ENCODE data around the gene LINC00305.

Gene LINC00305

DNA sequence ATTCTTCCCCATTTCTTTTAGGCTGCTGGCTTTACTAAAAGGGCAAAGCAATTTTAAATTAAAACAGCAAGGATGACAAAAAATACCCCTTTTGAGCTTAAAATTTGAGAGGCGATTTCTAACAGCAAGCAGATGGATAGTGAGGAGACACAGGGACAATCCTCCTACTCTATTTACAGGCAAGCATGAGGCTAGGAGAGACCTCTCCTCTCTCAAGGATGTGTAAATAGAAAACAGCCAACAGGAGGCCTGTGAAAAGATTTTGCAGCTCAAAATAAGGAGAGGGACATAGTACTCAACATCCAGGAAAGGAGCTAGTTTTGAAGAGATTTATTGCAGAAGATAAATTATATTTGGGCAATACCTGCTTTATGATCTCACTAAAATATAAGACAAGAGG, 53.8 kb downstream of the LINC00305 start:
- TF ChIP-seq CSDC2 (CRISPR knock-in tag; IDR thresholded peaks at IDR 0.05) (no peak), PPARA (CRISPR knock-in tag; IDR thresholded peaks at IDR 0.05; ENCODE audit: borderline replicate concordance) (no peak), RARB (CRISPR knock-in tag; IDR thresholded peaks at IDR 0.05) (no peak), ISL1 (CRISPR knock-in tag; IDR thresholded peaks at IDR 0.05) (no peak), ZNF565 (CRISPR knock-in tag; conservative IDR thresholded peaks at IDR 0.05; ENCODE audit: low read depth) (no peak)
- ATAC-seq, result no peak

DNA sequence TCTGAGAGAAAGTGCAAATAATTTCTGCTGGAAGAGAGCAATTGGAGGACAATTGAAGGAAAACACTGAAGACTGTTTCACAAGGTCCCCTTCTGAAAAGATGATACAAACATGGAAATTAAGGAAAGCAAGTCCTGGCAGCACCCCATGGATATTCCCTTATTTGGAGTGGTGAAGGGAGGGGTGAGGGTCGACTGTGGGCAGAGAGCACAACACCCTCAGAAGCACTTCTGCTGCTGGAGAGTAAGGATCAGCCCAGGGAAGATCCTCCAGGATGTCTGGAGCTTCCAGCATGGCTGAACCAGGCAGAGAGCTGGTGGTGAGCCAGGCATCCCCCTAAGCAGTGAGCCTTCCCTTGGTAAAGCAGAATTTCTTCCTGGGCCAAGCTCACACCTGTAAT, 54.7 kb downstream of the LINC00305 start:
- TF ChIP-seq TOX (CRISPR knock-in tag; IDR thresholded peaks at IDR 0.05; ENCODE audit: borderline replicate concordance) (no peak), ARNTL (CRISPR knock-in tag; IDR thresholded peaks at IDR 0.05; ENCODE audit: borderline replicate concordance, low read depth) (no peak), RARB (CRISPR knock-in tag; IDR thresholded peaks at IDR 0.05) (no peak), ZFP30 (CRISPR knock-in tag; IDR thresholded peaks at IDR 0.05) (no peak), ZNF8 (CRISPR knock-in tag; IDR thresholded peaks at IDR 0.05) (no peak), SNAI2 (CRISPR knock-in tag; IDR thresholded peaks at IDR 0.05) (no peak), ZC3H10 (CRISPR knock-in tag; IDR thresholded peaks at IDR 0.05) (no peak), BACH2 (CRISPR knock-in tag; IDR thresholded peaks at IDR 0.05; ENCODE audit: borderline replicate concordance) (no peak), CSDC2 (CRISPR knock-in tag; IDR thresholded peaks at IDR 0.05) (no peak), PPARA (CRISPR knock-in tag; IDR thresholded peaks at IDR 0.05; ENCODE audit: borderline replicate concordance) (no peak), OSR1 (CRISPR knock-in tag; IDR thresholded peaks at IDR 0.05) (no peak), GLIS3 (CRISPR knock-in tag; IDR thresholded peaks at IDR 0.05) (no peak)
- TF ChIP-seq, protein P1, sequence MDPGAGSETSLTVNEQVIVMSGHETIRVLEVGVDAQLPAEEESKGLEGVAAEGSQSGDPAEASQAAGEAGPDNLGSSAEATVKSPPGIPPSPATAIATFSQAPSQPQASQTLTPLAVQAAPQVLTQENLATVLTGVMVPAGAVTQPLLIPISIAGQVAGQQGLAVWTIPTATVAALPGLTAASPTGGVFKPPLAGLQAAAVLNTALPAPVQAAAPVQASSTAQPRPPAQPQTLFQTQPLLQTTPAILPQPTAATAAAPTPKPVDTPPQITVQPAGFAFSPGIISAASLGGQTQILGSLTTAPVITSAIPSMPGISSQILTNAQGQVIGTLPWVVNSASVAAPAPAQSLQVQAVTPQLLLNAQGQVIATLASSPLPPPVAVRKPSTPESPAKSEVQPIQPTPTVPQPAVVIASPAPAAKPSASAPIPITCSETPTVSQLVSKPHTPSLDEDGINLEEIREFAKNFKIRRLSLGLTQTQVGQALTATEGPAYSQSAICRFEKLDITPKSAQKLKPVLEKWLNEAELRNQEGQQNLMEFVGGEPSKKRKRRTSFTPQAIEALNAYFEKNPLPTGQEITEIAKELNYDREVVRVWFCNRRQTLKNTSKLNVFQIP (CRISPR knock-in tag; IDR thresholded peaks at IDR 0.05; ENCODE audit: borderline replicate concordance, low read depth), result no peak
- TF ChIP-seq, protein P2, sequence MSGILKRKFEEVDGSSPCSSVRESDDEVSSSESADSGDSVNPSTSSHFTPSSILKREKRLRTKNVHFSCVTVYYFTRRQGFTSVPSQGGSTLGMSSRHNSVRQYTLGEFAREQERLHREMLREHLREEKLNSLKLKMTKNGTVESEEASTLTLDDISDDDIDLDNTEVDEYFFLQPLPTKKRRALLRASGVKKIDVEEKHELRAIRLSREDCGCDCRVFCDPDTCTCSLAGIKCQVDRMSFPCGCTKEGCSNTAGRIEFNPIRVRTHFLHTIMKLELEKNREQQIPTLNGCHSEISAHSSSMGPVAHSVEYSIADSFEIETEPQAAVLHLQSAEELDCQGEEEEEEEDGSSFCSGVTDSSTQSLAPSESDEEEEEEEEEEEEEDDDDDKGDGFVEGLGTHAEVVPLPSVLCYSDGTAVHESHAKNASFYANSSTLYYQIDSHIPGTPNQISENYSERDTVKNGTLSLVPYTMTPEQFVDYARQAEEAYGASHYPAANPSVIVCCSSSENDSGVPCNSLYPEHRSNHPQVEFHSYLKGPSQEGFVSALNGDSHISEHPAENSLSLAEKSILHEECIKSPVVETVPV (CRISPR knock-in tag; IDR thresholded peaks at IDR 0.05), result no peak
- TF ChIP-seq, protein P3, sequence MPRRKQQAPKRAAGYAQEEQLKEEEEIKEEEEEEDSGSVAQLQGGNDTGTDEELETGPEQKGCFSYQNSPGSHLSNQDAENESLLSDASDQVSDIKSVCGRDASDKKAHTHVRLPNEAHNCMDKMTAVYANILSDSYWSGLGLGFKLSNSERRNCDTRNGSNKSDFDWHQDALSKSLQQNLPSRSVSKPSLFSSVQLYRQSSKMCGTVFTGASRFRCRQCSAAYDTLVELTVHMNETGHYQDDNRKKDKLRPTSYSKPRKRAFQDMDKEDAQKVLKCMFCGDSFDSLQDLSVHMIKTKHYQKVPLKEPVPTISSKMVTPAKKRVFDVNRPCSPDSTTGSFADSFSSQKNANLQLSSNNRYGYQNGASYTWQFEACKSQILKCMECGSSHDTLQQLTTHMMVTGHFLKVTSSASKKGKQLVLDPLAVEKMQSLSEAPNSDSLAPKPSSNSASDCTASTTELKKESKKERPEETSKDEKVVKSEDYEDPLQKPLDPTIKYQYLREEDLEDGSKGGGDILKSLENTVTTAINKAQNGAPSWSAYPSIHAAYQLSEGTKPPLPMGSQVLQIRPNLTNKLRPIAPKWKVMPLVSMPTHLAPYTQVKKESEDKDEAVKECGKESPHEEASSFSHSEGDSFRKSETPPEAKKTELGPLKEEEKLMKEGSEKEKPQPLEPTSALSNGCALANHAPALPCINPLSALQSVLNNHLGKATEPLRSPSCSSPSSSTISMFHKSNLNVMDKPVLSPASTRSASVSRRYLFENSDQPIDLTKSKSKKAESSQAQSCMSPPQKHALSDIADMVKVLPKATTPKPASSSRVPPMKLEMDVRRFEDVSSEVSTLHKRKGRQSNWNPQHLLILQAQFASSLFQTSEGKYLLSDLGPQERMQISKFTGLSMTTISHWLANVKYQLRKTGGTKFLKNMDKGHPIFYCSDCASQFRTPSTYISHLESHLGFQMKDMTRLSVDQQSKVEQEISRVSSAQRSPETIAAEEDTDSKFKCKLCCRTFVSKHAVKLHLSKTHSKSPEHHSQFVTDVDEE (CRISPR knock-in tag; IDR thresholded peaks at IDR 0.05), result no peak

DNA sequence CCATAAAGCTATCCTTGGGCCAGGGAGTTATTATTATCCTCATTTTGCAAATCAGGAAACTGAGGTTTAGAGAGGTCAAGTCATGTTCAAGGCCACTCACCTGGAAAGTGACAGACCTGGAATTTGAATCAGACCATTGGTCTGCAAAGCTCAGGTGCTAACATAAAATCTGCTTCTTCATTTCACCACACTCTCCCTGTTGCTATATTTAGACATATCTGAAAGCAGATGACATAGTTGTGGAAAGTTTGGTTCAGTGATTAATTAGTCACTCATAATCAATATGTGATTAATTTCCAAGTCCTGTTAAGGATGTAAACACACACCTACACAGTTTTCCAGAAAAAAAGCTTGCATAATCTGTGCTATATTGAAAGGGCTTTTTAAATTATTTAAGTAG, 57.4 kb downstream of the LINC00305 start:
- ATAC-seq, result no peak
- no peak for TF ChIP-seq ZFP3 (CRISPR knock-in tag; IDR thresholded peaks at IDR 0.05)
- TF ChIP-seq RARB (CRISPR knock-in tag; IDR thresholded peaks at IDR 0.05), result no peak
- no peak for TF ChIP-seq BACH2 (CRISPR knock-in tag; IDR thresholded peaks at IDR 0.05; ENCODE audit: borderline replicate concordance)
- no peak for TF ChIP-seq TCF4 (CRISPR knock-in tag; IDR thresholded peaks at IDR 0.05; ENCODE audit: borderline replicate concordance)
- no peak for TF ChIP-seq PPARA (CRISPR knock-in tag; IDR thresholded peaks at IDR 0.05; ENCODE audit: borderline replicate concordance)
- TF ChIP-seq, protein P4, sequence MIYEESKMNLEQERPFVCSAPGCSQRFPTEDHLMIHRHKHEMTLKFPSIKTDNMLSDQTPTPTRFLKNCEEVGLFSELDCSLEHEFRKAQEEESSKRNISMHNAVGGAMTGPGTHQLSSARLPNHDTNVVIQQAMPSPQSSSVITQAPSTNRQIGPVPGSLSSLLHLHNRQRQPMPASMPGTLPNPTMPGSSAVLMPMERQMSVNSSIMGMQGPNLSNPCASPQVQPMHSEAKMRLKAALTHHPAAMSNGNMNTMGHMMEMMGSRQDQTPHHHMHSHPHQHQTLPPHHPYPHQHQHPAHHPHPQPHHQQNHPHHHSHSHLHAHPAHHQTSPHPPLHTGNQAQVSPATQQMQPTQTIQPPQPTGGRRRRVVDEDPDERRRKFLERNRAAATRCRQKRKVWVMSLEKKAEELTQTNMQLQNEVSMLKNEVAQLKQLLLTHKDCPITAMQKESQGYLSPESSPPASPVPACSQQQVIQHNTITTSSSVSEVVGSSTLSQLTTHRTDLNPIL (CRISPR knock-in tag; IDR thresholded peaks at IDR 0.05; ENCODE audit: low read depth), result no peak
- TF ChIP-seq OSR1 (CRISPR knock-in tag; IDR thresholded peaks at IDR 0.05), result no peak
- TF ChIP-seq ZNF70 (CRISPR knock-in tag; IDR thresholded peaks at IDR 0.05), result no peak
- TF ChIP-seq SNAI2 (CRISPR knock-in tag; IDR thresholded peaks at IDR 0.05), result no peak
- no peak for TF ChIP-seq ISL1 (CRISPR knock-in tag; IDR thresholded peaks at IDR 0.05)
- TF ChIP-seq, protein P2 (CRISPR knock-in tag; IDR thresholded peaks at IDR 0.05), result no peak
- TF ChIP-seq ESRRG (CRISPR knock-in tag; IDR thresholded peaks at IDR 0.05), result no peak
- TF ChIP-seq, protein P3 (CRISPR knock-in tag; IDR thresholded peaks at IDR 0.05), result no peak
- TF ChIP-seq ZC3H10 (CRISPR knock-in tag; IDR thresholded peaks at IDR 0.05), result no peak
- TF ChIP-seq, protein P1 (CRISPR knock-in tag; IDR thresholded peaks at IDR 0.05; ENCODE audit: borderline replicate concordance, low read depth), result no peak
- no peak for TF ChIP-seq TOX (CRISPR knock-in tag; IDR thresholded peaks at IDR 0.05; ENCODE audit: borderline replicate concordance)
- TF ChIP-seq ZNF8 (CRISPR knock-in tag; IDR thresholded peaks at IDR 0.05), result no peak

More for the DNA sequence above, 54.7 kb downstream of the LINC00305 start:
- no peak for ATAC-seq
